ENCODE results near the gene B3GNT2. TPM values are rescaled to one million over a fixed set of nuclear protein-coding genes. Genes with fewer than 3 reads are reported as not detected.

The B3GNT2 gene
- polyA plus RNA-seq, 1 donor from 2014 or later: 5.8 TPM

DNA sequence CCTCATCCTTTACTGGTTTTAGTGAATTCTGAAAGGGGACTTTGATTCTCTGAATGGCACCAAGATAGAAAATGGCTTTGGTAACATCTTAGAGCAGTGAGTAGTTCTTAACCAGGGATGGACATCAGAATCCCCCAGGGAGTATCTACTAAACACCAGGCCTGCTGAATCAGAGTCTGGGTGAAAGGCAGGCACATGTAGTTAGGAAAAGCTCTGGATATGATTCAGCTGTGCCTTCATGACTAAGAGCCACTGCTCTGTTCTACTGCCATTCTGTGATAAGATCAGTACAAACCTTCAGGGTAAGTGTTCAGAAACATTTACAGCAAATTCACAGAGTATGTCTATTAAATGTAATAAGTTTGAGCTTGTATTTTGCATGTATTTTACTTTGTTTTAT, 46.2 kb upstream of the B3GNT2 start:
- Histone ChIP-seq H3K27ac (ENCODE audit: low read length) (no peak overlapping the region), H3K4me2 (ENCODE audit: low read length) (no peak overlapping the region), H4K20me1 (ENCODE audit: insufficient read depth) (no peaks in the 10 kb centered on the region), H3K9me3 (ENCODE audit: low read length) (peaks cover under 1% of the 10 kb centered on the region), H3K4me3 (ENCODE audit: low read length) (no peak overlapping the region), H3F3A (ENCODE audit: insufficient read depth, low read length, poor library complexity, severe bottlenecking) (no peaks in the 10 kb centered on the region), H3K36me3 (ENCODE audit: insufficient read depth, low read length) (no peaks in the 10 kb centered on the region), H3K79me2 (replicated peaks; ENCODE audit: insufficient read depth, low read length) (no peaks in the 10 kb centered on the region), H3K9ac (ENCODE audit: low read length) (no peak overlapping the region), H2AFZ (ENCODE audit: low read depth, low read length) (no peak overlapping the region), H3K27me3 (ENCODE audit: insufficient read depth, low read depth, low read length) (no peaks in the 10 kb centered on the region), H3K9me2 (ENCODE audit: insufficient read depth, low read length) (no peaks in the 10 kb centered on the region)
- TF ChIP-seq, protein P1, sequence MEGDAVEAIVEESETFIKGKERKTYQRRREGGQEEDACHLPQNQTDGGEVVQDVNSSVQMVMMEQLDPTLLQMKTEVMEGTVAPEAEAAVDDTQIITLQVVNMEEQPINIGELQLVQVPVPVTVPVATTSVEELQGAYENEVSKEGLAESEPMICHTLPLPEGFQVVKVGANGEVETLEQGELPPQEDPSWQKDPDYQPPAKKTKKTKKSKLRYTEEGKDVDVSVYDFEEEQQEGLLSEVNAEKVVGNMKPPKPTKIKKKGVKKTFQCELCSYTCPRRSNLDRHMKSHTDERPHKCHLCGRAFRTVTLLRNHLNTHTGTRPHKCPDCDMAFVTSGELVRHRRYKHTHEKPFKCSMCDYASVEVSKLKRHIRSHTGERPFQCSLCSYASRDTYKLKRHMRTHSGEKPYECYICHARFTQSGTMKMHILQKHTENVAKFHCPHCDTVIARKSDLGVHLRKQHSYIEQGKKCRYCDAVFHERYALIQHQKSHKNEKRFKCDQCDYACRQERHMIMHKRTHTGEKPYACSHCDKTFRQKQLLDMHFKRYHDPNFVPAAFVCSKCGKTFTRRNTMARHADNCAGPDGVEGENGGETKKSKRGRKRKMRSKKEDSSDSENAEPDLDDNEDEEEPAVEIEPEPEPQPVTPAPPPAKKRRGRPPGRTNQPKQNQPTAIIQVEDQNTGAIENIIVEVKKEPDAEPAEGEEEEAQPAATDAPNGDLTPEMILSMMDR (IDR thresholded peaks at IDR 0.05; ENCODE audit: poor library complexity, severe bottlenecking): no peak
- TF ChIP-seq, protein P2, sequence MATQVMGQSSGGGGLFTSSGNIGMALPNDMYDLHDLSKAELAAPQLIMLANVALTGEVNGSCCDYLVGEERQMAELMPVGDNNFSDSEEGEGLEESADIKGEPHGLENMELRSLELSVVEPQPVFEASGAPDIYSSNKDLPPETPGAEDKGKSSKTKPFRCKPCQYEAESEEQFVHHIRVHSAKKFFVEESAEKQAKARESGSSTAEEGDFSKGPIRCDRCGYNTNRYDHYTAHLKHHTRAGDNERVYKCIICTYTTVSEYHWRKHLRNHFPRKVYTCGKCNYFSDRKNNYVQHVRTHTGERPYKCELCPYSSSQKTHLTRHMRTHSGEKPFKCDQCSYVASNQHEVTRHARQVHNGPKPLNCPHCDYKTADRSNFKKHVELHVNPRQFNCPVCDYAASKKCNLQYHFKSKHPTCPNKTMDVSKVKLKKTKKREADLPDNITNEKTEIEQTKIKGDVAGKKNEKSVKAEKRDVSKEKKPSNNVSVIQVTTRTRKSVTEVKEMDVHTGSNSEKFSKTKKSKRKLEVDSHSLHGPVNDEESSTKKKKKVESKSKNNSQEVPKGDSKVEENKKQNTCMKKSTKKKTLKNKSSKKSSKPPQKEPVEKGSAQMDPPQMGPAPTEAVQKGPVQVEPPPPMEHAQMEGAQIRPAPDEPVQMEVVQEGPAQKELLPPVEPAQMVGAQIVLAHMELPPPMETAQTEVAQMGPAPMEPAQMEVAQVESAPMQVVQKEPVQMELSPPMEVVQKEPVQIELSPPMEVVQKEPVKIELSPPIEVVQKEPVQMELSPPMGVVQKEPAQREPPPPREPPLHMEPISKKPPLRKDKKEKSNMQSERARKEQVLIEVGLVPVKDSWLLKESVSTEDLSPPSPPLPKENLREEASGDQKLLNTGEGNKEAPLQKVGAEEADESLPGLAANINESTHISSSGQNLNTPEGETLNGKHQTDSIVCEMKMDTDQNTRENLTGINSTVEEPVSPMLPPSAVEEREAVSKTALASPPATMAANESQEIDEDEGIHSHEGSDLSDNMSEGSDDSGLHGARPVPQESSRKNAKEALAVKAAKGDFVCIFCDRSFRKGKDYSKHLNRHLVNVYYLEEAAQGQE (IDR thresholded peaks at IDR 0.05; ENCODE audit: borderline replicate concordance): no peak
- TF ChIP-seq EZH2 (IDR thresholded peaks at IDR 0.05; ENCODE audit: borderline replicate concordance, insufficient read depth, low read length, poor library complexity, severe bottlenecking) (no peak), MXI1 (conservative IDR thresholded peaks at IDR 0.05; ENCODE audit: poor library complexity, severe bottlenecking) (no peak), TAF1 (IDR thresholded peaks at IDR 0.05; ENCODE audit: low read depth) (no peak), EP300 (conservative IDR thresholded peaks at IDR 0.05; ENCODE audit: poor library complexity, severe bottlenecking) (no peak), RAD21 (conservative IDR thresholded peaks at IDR 0.05) (no peak), POLR2AphosphoS5 (IDR thresholded peaks at IDR 0.05) (no peak), SMC3 (conservative IDR thresholded peaks at IDR 0.05; ENCODE audit: poor library complexity) (no peak)

DNA sequence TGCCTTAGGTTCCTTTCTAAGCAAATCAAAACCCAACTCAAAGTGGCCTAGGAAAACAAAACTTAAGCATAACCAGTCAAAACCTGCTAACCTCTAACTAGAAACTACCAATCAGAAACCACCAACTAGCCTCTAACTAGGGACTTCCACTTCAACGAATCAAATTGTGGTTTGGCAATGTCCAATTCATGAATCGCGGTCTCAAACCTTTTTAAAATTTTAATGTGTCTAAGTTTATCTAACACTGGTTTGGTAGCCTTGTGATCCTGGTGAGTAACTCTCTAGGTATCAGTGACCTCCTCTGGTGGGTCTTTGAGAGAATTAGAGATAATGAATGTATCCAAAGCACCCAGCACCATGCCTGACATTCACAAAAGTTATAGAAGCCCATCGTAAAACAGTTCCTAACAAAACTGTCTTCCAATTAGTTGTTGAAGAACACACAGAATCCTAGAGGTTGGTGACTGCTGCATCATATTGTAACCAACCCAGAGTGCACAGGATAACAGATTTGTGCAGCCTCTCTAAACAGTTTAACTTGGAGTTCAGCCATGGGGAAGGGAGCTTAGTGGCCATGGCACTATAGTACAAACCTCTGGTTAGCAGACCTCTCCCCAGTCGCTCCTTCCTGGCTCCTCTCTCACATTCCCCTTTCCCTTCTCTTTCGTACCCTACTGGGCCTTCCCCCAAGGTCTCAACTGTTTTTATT, 45.2 kb upstream of the B3GNT2 start:
- Histone ChIP-seq H3K9me2 (ENCODE audit: insufficient read depth, low read length) (no peaks in the 10 kb centered on the region), H3F3A (ENCODE audit: insufficient read depth, low read length, poor library complexity, severe bottlenecking) (no peaks in the 10 kb centered on the region), H3K9me3 (ENCODE audit: low read length) (peaks cover 4% of the 10 kb centered on the region), H3K4me3 (ENCODE audit: low read length) (no peak overlapping the region), H3K36me3 (ENCODE audit: insufficient read depth, low read length) (no peaks in the 10 kb centered on the region), H3K27me3 (ENCODE audit: insufficient read depth, low read depth, low read length) (no peaks in the 10 kb centered on the region), H4K20me1 (ENCODE audit: insufficient read depth) (no peaks in the 10 kb centered on the region), H2AFZ (ENCODE audit: low read depth, low read length) (no peak overlapping the region), H3K27ac (ENCODE audit: low read length) (no peak overlapping the region), H3K79me2 (replicated peaks; ENCODE audit: insufficient read depth, low read length) (no peaks in the 10 kb centered on the region), H3K9ac (ENCODE audit: low read length) (no peak overlapping the region), H3K4me2 (ENCODE audit: low read length) (no peak overlapping the region)
- TF ChIP-seq MXI1 (conservative IDR thresholded peaks at IDR 0.05; ENCODE audit: poor library complexity, severe bottlenecking) (no peak), TAF1 (IDR thresholded peaks at IDR 0.05; ENCODE audit: low read depth) (no peak), POLR2AphosphoS5 (IDR thresholded peaks at IDR 0.05) (no peak), SMC3 (conservative IDR thresholded peaks at IDR 0.05; ENCODE audit: poor library complexity) (no peak), EP300 (conservative IDR thresholded peaks at IDR 0.05; ENCODE audit: poor library complexity, severe bottlenecking) (no peak), RAD21 (conservative IDR thresholded peaks at IDR 0.05) (no peak), EZH2 (IDR thresholded peaks at IDR 0.05; ENCODE audit: borderline replicate concordance, insufficient read depth, low read length, poor library complexity, severe bottlenecking) (no peak)
- TF ChIP-seq, protein P1 (IDR thresholded peaks at IDR 0.05; ENCODE audit: poor library complexity, severe bottlenecking): no peak
- TF ChIP-seq, protein P2 (IDR thresholded peaks at IDR 0.05; ENCODE audit: borderline replicate concordance): no peak

Data from neural cell (in vitro differentiated cells).